Subcutaneous adipose tissue (tissue), 4 donors: ENCODE data around the gene GTPBP1. TPM values are rescaled to one million over a fixed set of nuclear protein-coding genes. Genes with fewer than 3 reads are reported as not detected.

Experiments used
- CTCF ChIP-seq: fragments of 450-650 bp; IDR thresholded peaks from one replicate; pipeline ENCODE4 v1.5.1; 2016; ENCODE audit warnings: low read depth, mild to moderate bottlenecking, control low read depth, antibody characterized with exemption, moderate library complexity
- total RNA-seq, 4 donors: library from RNA; depleted of rRNA; stranded (reverse); fragments of >200 nt; gene quantifications; one replicate each; pipeline ENCODE4 v1.1.0, GENCODE V29; 2016

The GTPBP1 gene
- total RNA-seq, 4 donors from 2014 or later = 15.7 to 35.2 (median 30.0) TPM

GRCh38 chr22:38737302-38738060 lies 31.7 kb downstream of the GTPBP1 start:
- TF ChIP-seq CTCF = no peak

- no peak for TF ChIP-seq CTCF
These were observed 32.8 kb downstream of the GTPBP1 start for GRCh38 chr22:38738475-38739070.

GRCh38 chr22:38739300-38740055 lies 33.7 kb downstream of the GTPBP1 start:
- TF ChIP-seq CTCF = no peak

GRCh38 chr22:38740116-38740723 lies 34.5 kb downstream of the GTPBP1 start:
- TF ChIP-seq CTCF = no peak

GRCh38 chr22:38740754-38741153 lies 35.0 kb downstream of the GTPBP1 start:
- TF ChIP-seq CTCF = no peak

- no peak for TF ChIP-seq CTCF
These were observed 35.4 kb downstream of the GTPBP1 start for GRCh38 chr22:38741166-38741565.

GRCh38 chr22:38741576-38741975 lies 35.8 kb downstream of the GTPBP1 start:
- no peak for TF ChIP-seq CTCF
